GM19463 (cell line): ENCODE measurements around the gene ZFP91.

Experiments
- ATAC-seq: cut with Tn5 transposase; IDR thresholded peaks from one replicate; pipeline ENCODE4 v1.9.1; 2021; ENCODE audit warnings: mild to moderate bottlenecking, moderate library complexity; ENCODE audit not compliant: unreplicated experiment

Gene ZFP91

DNA sequence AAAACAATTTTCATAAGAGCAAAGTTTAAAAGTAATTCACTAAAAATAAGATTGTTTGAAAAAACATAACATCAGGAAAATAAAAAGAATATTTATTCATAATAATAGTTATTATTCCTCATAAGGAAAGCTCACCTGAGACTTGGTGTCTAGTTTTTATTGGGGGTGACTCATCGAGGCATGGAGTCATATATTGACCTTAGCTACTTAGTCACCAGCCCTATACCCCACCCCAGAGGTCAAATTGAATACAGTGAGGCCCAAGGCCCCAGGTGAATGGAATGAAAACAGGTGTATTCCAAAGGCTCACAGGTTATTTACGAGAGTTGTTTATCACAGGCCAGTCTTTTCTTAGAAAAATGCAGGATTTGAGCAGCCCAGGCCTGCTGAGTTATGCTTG lies 80.5 kb downstream of the ZFP91 start:
- no peak for ATAC-seq

DNA sequence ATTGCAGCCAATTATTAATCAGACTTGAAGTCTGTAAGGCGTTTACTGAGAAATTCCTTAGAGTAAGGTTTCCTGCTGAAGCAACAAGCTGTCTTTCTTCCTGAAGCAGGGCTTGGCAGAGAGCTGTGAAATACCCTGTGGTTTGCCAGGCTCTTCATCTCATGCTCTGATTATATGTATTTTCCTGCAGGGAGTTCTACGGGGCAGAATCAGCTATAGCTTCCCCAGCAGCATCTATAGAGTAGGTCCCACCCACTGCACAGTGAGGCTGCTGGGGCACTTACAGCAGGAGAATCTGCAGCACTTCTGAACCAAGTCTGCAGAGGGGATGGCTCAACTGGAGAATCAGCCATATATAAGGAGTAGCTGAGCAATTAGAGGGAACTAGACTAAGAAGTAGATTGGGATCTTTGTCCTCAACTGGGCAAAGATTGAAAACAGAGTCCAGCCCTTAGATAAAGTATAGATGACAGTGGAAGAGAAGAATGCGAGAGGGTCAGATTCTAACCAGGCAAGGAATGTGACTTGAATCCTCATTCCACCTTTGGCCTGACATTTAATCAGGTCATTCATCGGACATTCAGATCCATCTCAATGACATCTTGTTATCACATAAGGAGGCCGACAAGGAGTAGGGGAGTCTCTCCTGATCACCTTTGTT lies 81.2 kb downstream of the ZFP91 start:
- ATAC-seq = no peak
